ENCODE results near the gene DDX39A. TPM values are rescaled to one million over a fixed set of nuclear protein-coding genes. Genes with fewer than 3 reads are reported as not detected.

The DDX39A gene
- total RNA-seq, 1 donor from 2014 or later = 38.6 TPM

- Histone ChIP-seq H3K4me3 (no peak overlapping the region), H3K36me3 (no peaks in the 10 kb centered on the region), H3K9ac (no peak overlapping the region), H3K4me2 (no peak overlapping the region), H3K79me2 (ENCODE audit: low read depth) (peaks cover 45% of the 10 kb centered on the region), H3K4me1 (no peaks in the 10 kb centered on the region), H3K9me3 (ENCODE audit: low read depth) (no peaks in the 10 kb centered on the region), H3F3A (ENCODE audit: low read depth) (peaks cover 14% of the 10 kb centered on the region), H3K27me3 (no peaks in the 10 kb centered on the region), H3K27ac (no peak overlapping the region), H4K20me1 (ENCODE audit: low read depth) (peaks cover 52% of the 10 kb centered on the region), H2AFZ (replicated peaks) (no peak overlapping the region)
- Mint-ChIP-seq H3K4me1 (peaks cover 27% of the 10 kb centered on the region), H3K4me3 (no peak overlapping the region), H3K27ac (no peak overlapping the region), H3K36me3 (peaks cover 28% of the 10 kb centered on the region), H3K27me3 (ENCODE audit: insufficient read depth, low read depth) (peaks cover 3% of the 10 kb centered on the region), H3K9me3 (no peaks in the 10 kb centered on the region)
- TF ChIP-seq CTCF (IDR thresholded peaks at IDR 0.05) (no peak), EZH2phosphoT487 (IDR thresholded peaks at IDR 0.05) (no peak), EZH2 (IDR thresholded peaks at IDR 0.05) (no peak)
- no peak for DNase-seq (ENCODE audit: low spot score)
Measured at GRCh38 chr19:14411161-14411937, 7.8 kb downstream of the DDX39A start.

GRCh38 chr19:14410091-14411051, 8.8 kb downstream of the DDX39A start:
- Mint-ChIP-seq H3K4me1 (peaks cover 25% of the 10 kb centered on the region), H3K9me3 (no peaks in the 10 kb centered on the region), H3K27ac (no peak overlapping the region), H3K4me3 (no peak overlapping the region), H3K27me3 (ENCODE audit: insufficient read depth, low read depth) (peaks cover 3% of the 10 kb centered on the region), H3K36me3 (peaks cover 21% of the 10 kb centered on the region)
- Histone ChIP-seq H3K79me2 (ENCODE audit: low read depth) (peaks cover 35% of the 10 kb centered on the region), H3K9me3 (ENCODE audit: low read depth) (no peaks in the 10 kb centered on the region), H3K4me2 (no peak overlapping the region), H3K36me3 (no peaks in the 10 kb centered on the region), H2AFZ (replicated peaks) (no peak overlapping the region), H3K9ac (no peak overlapping the region), H3F3A (ENCODE audit: low read depth) (peaks cover 19% of the 10 kb centered on the region), H3K27ac (no peak overlapping the region), H4K20me1 (ENCODE audit: low read depth) (peaks cover 42% of the 10 kb centered on the region), H3K4me3 (no peak overlapping the region), H3K4me1 (no peaks in the 10 kb centered on the region), H3K27me3 (no peaks in the 10 kb centered on the region)
- no peak for TF ChIP-seq EZH2phosphoT487 (IDR thresholded peaks at IDR 0.05)
- TF ChIP-seq EZH2 (IDR thresholded peaks at IDR 0.05) = no peak
- TF ChIP-seq CTCF (IDR thresholded peaks at IDR 0.05) = no peak
- no peak for DNase-seq (ENCODE audit: low spot score)

- Mint-ChIP-seq H3K4me3 (no peak overlapping the region), H3K9me3 (no peaks in the 10 kb centered on the region), H3K4me1 (peaks cover 22% of the 10 kb centered on the region), H3K36me3 (peaks cover 17% of the 10 kb centered on the region), H3K27ac (no peak overlapping the region), H3K27me3 (ENCODE audit: insufficient read depth, low read depth) (peaks cover 7% of the 10 kb centered on the region)
- Histone ChIP-seq H3K79me2 (ENCODE audit: low read depth) (peaks cover 25% of the 10 kb centered on the region), H4K20me1 (ENCODE audit: low read depth) (peaks cover 32% of the 10 kb centered on the region), H3K36me3 (no peaks in the 10 kb centered on the region), H3K27ac (no peak overlapping the region), H2AFZ (replicated peaks) (no peak overlapping the region), H3K27me3 (no peaks in the 10 kb centered on the region), H3K4me3 (no peak overlapping the region), H3K9ac (no peak overlapping the region), H3K9me3 (ENCODE audit: low read depth) (no peaks in the 10 kb centered on the region), H3K4me2 (no peak overlapping the region), H3F3A (ENCODE audit: low read depth) (peaks cover 23% of the 10 kb centered on the region), H3K4me1 (no peaks in the 10 kb centered on the region)
- no peak for DNase-seq (ENCODE audit: low spot score)
- TF ChIP-seq CTCF (IDR thresholded peaks at IDR 0.05) (no peak), EZH2phosphoT487 (IDR thresholded peaks at IDR 0.05) (no peak), EZH2 (IDR thresholded peaks at IDR 0.05) (no peak)
Measured at GRCh38 chr19:14409146-14410023, 9.8 kb downstream of the DDX39A start.

All from neural progenitor cell (in vitro differentiated cells).